IMR-90 (cell line): Measurements from ENCODE around the gene SUN1. TPM values are rescaled to one million over a fixed set of nuclear protein-coding genes. Genes with fewer than 3 reads are reported as not detected.
"Not testable (repeated sequence)": the region's sequence is repeated elsewhere in the genome, so short reads cannot be mapped to it uniquely, and the experiment has no call there.

Experiments used
- ATAC-seq: fragments of 200-7000 bp; cut with Tn5 transposase; 2 replicates; pipeline ENCODE4 v1.9.1; 2020; ENCODE audit warnings: low read depth, mild to moderate bottlenecking, moderate library complexity
- BruUV-seq: library from RNA; stranded (reverse); fragments of 400-500 nt; replicated peaks from 2 replicates; lab custom pipeline; 2021; lab: Mats Ljungman, UMichigan
- CTCF ChIA-PET: fragments of 300-600 bp; formaldehyde crosslinking; extraction: SDS; loops from one replicate; lab custom pipeline; 2021; ENCODE audit warnings: antibody characterized with exemption; lab: Yijun Ruan, JAX
- POLR2A ChIA-PET: fragments of 300-600 bp; sonication (Branson Sonifier 250); formaldehyde crosslinking; loops from one replicate; lab custom pipeline; 2022; ENCODE audit warnings: antibody characterized with exemption; ENCODE audit not compliant: unreplicated experiment; lab: Charles Lee
- DNase-seq: peaks from one replicate; pipeline ENCODE4 v3.0.0; 2013
- H2AFZ ChIP-seq: replicated peaks from 2 replicates; pipeline ENCODE3; 2013; ENCODE audit warnings: low read length, mild to moderate bottlenecking; ENCODE audit not compliant: poor library complexity
- H2AK5ac ChIP-seq: 2 replicates; pipeline ENCODE4 v1.6.1; 2013; ENCODE audit warnings: low read depth, low read length, inconsistent platforms
- H2AK9ac ChIP-seq: replicated peaks from 2 replicates; pipeline ENCODE3; 2013; ENCODE audit warnings: mild to moderate bottlenecking, low read depth, low read length, moderate library complexity; ENCODE audit not compliant: poor library complexity
- H2BK120ac ChIP-seq: 2 replicates; pipeline ENCODE4 v1.6.1; 2013; ENCODE audit warnings: low read depth, low read length, inconsistent platforms
- H2BK15ac ChIP-seq: 3 replicates; pipeline ENCODE4 v1.6.1; 2013; ENCODE audit warnings: low read depth, low read length, inconsistent platforms
- H2BK20ac ChIP-seq: 2 replicates; pipeline ENCODE4 v1.6.1; 2013; ENCODE audit warnings: low read depth, mild to moderate bottlenecking, inconsistent platforms, low read length, moderate library complexity
- H2BK5ac ChIP-seq: 2 replicates; pipeline ENCODE4 v1.6.1; 2013; ENCODE audit warnings: mild to moderate bottlenecking, low read depth, low read length, inconsistent platforms; ENCODE audit not compliant: poor library complexity, severe bottlenecking
- H3K14ac ChIP-seq: replicated peaks from 2 replicates; pipeline ENCODE4 v1.6.1; 2013; ENCODE audit warnings: low read depth, low read length, inconsistent platforms
- H3K18ac ChIP-seq: 2 replicates; pipeline ENCODE4 v1.6.1; 2013; ENCODE audit warnings: low read depth, low read length, control low read depth
- H3K23ac ChIP-seq: 2 replicates; pipeline ENCODE4 v1.6.1; 2013; ENCODE audit warnings: low read depth, low read length, inconsistent platforms
- H3K27ac ChIP-seq: 2 replicates; pipeline ENCODE4 v1.5.1; 2013; ENCODE audit warnings: mild to moderate bottlenecking, control low read depth, low read length; ENCODE audit not compliant: insufficient read depth
- H3K27me3 ChIP-seq: 2 replicates; pipeline ENCODE4 v1.6.1; 2013; ENCODE audit warnings: low read length; ENCODE audit not compliant: control insufficient read depth, insufficient read depth
- H3K36me3 ChIP-seq: 2 replicates; pipeline ENCODE4 v1.6.1; 2013; ENCODE audit warnings: low read length, mixed read lengths; ENCODE audit not compliant: control insufficient read depth, insufficient read depth
- H3K4ac ChIP-seq: 2 replicates; pipeline ENCODE4 v1.6.1; 2013; ENCODE audit warnings: low read depth, low read length, inconsistent platforms
- H3K4me1 ChIP-seq: 2 replicates; pipeline ENCODE4 v1.6.1; 2013; ENCODE audit warnings: low read length, mixed read lengths; ENCODE audit not compliant: control insufficient read depth, insufficient read depth
- H3K4me2 ChIP-seq: 2 replicates; pipeline ENCODE4 v1.6.1; 2013; ENCODE audit warnings: low read depth, mild to moderate bottlenecking, control low read depth, low read length, moderate library complexity
- H3K4me3 ChIP-seq: 2 replicates; pipeline ENCODE4 v1.5.1; 2013; ENCODE audit warnings: low read depth, mild to moderate bottlenecking, control low read depth, low read length, moderate library complexity; ENCODE audit not compliant: insufficient read depth
- H3K56ac ChIP-seq: 2 replicates; pipeline ENCODE4 v1.6.1; 2013; ENCODE audit warnings: low read length, inconsistent platforms; ENCODE audit not compliant: insufficient read depth; ENCODE audit errors: extremely low read depth
- H3K79me1 ChIP-seq, 2 experiments: 2 replicates each; pipeline ENCODE4 v1.6.1; 2013; ENCODE audit warnings: low read length in 2 of 2, inconsistent platforms in 1 of 2, low read depth in 1 of 2
- H3K9ac ChIP-seq: 2 replicates; pipeline ENCODE4 v1.6.1; 2013; ENCODE audit warnings: low read depth, low read length, control low read depth
- H3K9me1 ChIP-seq: 2 replicates; pipeline ENCODE4 v1.6.1; 2013; ENCODE audit warnings: low read length, inconsistent platforms; ENCODE audit not compliant: insufficient read depth
- H3K9me3 ChIP-seq: 2 replicates; pipeline ENCODE4 v1.6.1; 2013; ENCODE audit warnings: low read length; ENCODE audit not compliant: control insufficient read depth, insufficient read depth
- H4K20me1 ChIP-seq: 2 replicates; pipeline ENCODE4 v1.6.1; 2013; ENCODE audit warnings: low read length, inconsistent platforms; ENCODE audit not compliant: insufficient read depth
- H4K5ac ChIP-seq: 2 replicates; pipeline ENCODE4 v1.6.1; 2013; ENCODE audit warnings: mild to moderate bottlenecking, low read depth, low read length, control low read depth
- H4K8ac ChIP-seq, 2 experiments: 2 replicates each; pipeline ENCODE4 v1.6.1; 2013; ENCODE audit warnings: low read depth in 2 of 2, low read length in 2 of 2, control low read depth in 1 of 2, inconsistent platforms in 1 of 2
- H4K91ac ChIP-seq: 2 replicates; pipeline ENCODE4 v1.6.1; 2013; ENCODE audit warnings: low read depth, low read length, inconsistent platforms; ENCODE audit not compliant: insufficient read depth
- BHLHE40 ChIP-seq: fragments of 150-350 bp; IDR thresholded peaks from 2 replicates; pipeline ENCODE4 v1.6.1; 2016; ENCODE audit warnings: mild to moderate bottlenecking, low read depth, low read length
- ELK1 ChIP-seq: fragments of 150-350 bp; IDR thresholded peaks from 2 replicates; pipeline ENCODE4 v1.6.1; 2016; ENCODE audit warnings: low read depth, mild to moderate bottlenecking, low read length, moderate library complexity, borderline replicate concordance
- FOS ChIP-seq: fragments of 150-350 bp; IDR thresholded peaks from 2 replicates; pipeline ENCODE4 v1.6.1; 2016; ENCODE audit warnings: low read depth, low read length
- WGBS, 2 experiments: methylation state at CpG; one replicate each; pipeline versions ENCODE4 v1.1.5 to v1.1.7; 2013; ENCODE audit warnings: missing lambda C conversion rate in 2 of 2; ENCODE audit not compliant: insufficient read length in 1 of 2; ENCODE audit errors: extremely low coverage in 2 of 2; 5-methylcytosine and 5-hydroxymethylcytosine counted together
- dilution Hi-C: fragments of 300-500 bp; cut with HindIII; formaldehyde crosslinking; loops from one replicate; pipeline ENCODE4 v1.14.3; 2018; ENCODE audit warnings: low sequenced_read_pairs; ENCODE audit not compliant: unreplicated experiment
- in situ Hi-C: fragments of 300-500 bp; cut with MboI; formaldehyde crosslinking; loops from 3 replicates; pipeline ENCODE4 v1.14.3; 2019; ENCODE audit warnings: low sequenced_read_pairs, inconsistent platforms, mixed read lengths
- intact Hi-C: fragments of 100-400 bp; cut with micrococcal nuclease; formaldehyde crosslinking; loops from 2 replicates; pipeline ENCODE4 v1.10.0; 2022
- polyA plus RNA-seq, 3 experiments: library from polyadenylated mRNA; depleted of rRNA; stranded (reverse); fragments of >200 nt; gene quantifications; 2 replicates each; pipeline ENCODE4 v1.2.3, GENCODE V29; 2012; ENCODE audit warnings: low replicate concordance in 1 of 3
- total RNA-seq: library from RNA; depleted of rRNA; stranded (reverse); fragments of >200 nt; gene quantifications from 2 replicates; pipeline ENCODE4 v1.2.3, GENCODE V29; 2012

SUN1 gene
- total and polyA plus RNA-seq, 2 of the 4 experiments (the other 2 are of a cell fraction), result 113 to 239 TPM

GRCh38 chr7:800692-801091 lies 31.6 kb upstream of the SUN1 start:
- Histone ChIP-seq H3K4me1 (peaks cover 3% of the 10 kb centered on the region; the same call in 1 of the 2 replicates), H4K8ac (no peak overlapping the region), H2BK120ac (no peak overlapping the region), H3K18ac (no peak overlapping the region), H3K14ac (no peak overlapping the region), H3K9me1 (no peaks in the 10 kb centered on the region; the same call in 1 of the 2 replicates), H3K4ac (no peak overlapping the region), H2BK20ac (no peak overlapping the region), H3K79me1 (no peaks in the 10 kb centered on the region), H3K4me2 (no peak overlapping the region), H4K91ac (no peak overlapping the region), H3K9me3 (no peaks in the 10 kb centered on the region), H3K23ac (no peak overlapping the region), H3K27ac (no peak overlapping the region), H3K27me3 (no peaks in the 10 kb centered on the region), H2BK15ac (no peak overlapping the region), H2AFZ (no peak overlapping the region), H4K20me1 (no peaks in the 10 kb centered on the region), H3K4me3 (no peak overlapping the region), H2AK5ac (no peak overlapping the region), H3K9ac (no peak overlapping the region), H2AK9ac (no peak overlapping the region), H4K5ac (no peak overlapping the region), H2BK5ac (no peak overlapping the region), H3K36me3 (no peaks in the 10 kb centered on the region), H3K56ac (no peak overlapping the region)
- POLR2A ChIA-PET, result no interaction called here
- dilution Hi-C loops, result no loop called here
- in situ Hi-C loops, result no loop called here
- DNase-seq, result no peak
- no TSS peak for BruUV-seq
- no peak for ATAC-seq
- WGBS, 2 experiments, result no CpG with 5 or more reads among the region's 7 CpGs
- intact Hi-C loops, result no loop called here
- CTCF ChIA-PET, result no interaction called here
- TF ChIP-seq FOS (no peak), BHLHE40 (no peak), ELK1 (no peak)

GRCh38 chr7:801351-801750 lies 30.9 kb upstream of the SUN1 start:
- H3K14ac ChIP-seq, in situ Hi-C loops, H3K4me1 ChIP-seq, H3K9ac ChIP-seq, H4K5ac ChIP-seq, H2BK20ac ChIP-seq, dilution Hi-C loops, H3K27ac ChIP-seq, ATAC-seq, H2BK5ac ChIP-seq, H3K36me3 ChIP-seq, H3K4me3 ChIP-seq, H2BK120ac ChIP-seq, H3K4ac ChIP-seq, H2BK15ac ChIP-seq, DNase-seq, H2AFZ ChIP-seq, H4K91ac ChIP-seq, H3K4me2 ChIP-seq, H3K56ac ChIP-seq, intact Hi-C loops, H3K23ac ChIP-seq, BruUV-seq, H3K79me1 ChIP-seq, CTCF ChIA-PET, H2AK5ac ChIP-seq, H3K9me1 ChIP-seq, H3K18ac ChIP-seq, H4K20me1 ChIP-seq, H4K8ac ChIP-seq, H3K9me3 ChIP-seq, H2AK9ac ChIP-seq, POLR2A ChIA-PET, H3K27me3 ChIP-seq: not testable (repeated sequence)
- WGBS, 2 experiments, result no CpG with 5 or more reads among the region's 6 CpGs
